Measurements from ENCODE around the gene GSE1.

GSE1 gene

GRCh38 chr16:85663891-85664321 lies 50.8 kb downstream of the GSE1 start:
- no peak for DNase-seq

GRCh38 chr16:85664580-85665372 lies 51.7 kb downstream of the GSE1 start:
- no peak for DNase-seq

GRCh38 chr16:85665373-85665740 lies 52.2 kb downstream of the GSE1 start:
- no peak for DNase-seq

GRCh38 chr16:85665929-85666328 lies 52.8 kb downstream of the GSE1 start:
- DNase-seq, result no peak

GRCh38 chr16:85667261-85667660 lies 54.1 kb downstream of the GSE1 start:
- DNase-seq, result no peak

- no peak for DNase-seq
These were observed 54.8 kb downstream of the GSE1 start for GRCh38 chr16:85667841-85668413.

- no peak for DNase-seq
These were observed 55.7 kb downstream of the GSE1 start for GRCh38 chr16:85668676-85669424.

GRCh38 chr16:85670840-85671239 lies 57.7 kb downstream of the GSE1 start:
- DNase-seq, result no peak

GRCh38 chr16:85673529-85674417 lies 60.7 kb downstream of the GSE1 start:
- DNase-seq, result peak; percentile 74

GRCh38 chr16:85674418-85674755 lies 61.3 kb downstream of the GSE1 start:
- no peak for DNase-seq

- DNase-seq, result no peak
These were observed 61.7 kb downstream of the GSE1 start for GRCh38 chr16:85674828-85675227.

GRCh38 chr16:85675251-85675874 lies 62.2 kb downstream of the GSE1 start:
- DNase-seq, result peak; percentile 25

GRCh38 chr16:85676466-85676865 lies 63.3 kb downstream of the GSE1 start:
- no peak for DNase-seq

- DNase-seq, result no peak
These were observed 64.4 kb downstream of the GSE1 start for GRCh38 chr16:85677383-85677967.

- DNase-seq, result no peak
These were observed 64.9 kb downstream of the GSE1 start for GRCh38 chr16:85678016-85678415.

- DNase-seq, result no peak
These were observed 65.7 kb downstream of the GSE1 start for GRCh38 chr16:85678821-85679220.

GRCh38 chr16:85679870-85680269 lies 66.7 kb downstream of the GSE1 start:
- no peak for DNase-seq

- DNase-seq, result no peak
These were observed 67.3 kb downstream of the GSE1 start for GRCh38 chr16:85680352-85680944.

GRCh38 chr16:85681255-85681654 lies 68.1 kb downstream of the GSE1 start:
- no peak for DNase-seq

- DNase-seq, result no peak
These were observed 69.4 kb downstream of the GSE1 start for GRCh38 chr16:85682516-85682915.

GRCh38 chr16:85683363-85683762 lies 70.2 kb downstream of the GSE1 start:
- DNase-seq, result peak; percentile 21

GRCh38 chr16:85685251-85685650 lies 72.1 kb downstream of the GSE1 start:
- no peak for DNase-seq
